Kidney (tissue), 14 donors: ENCODE data around the gene DNAL4. TPM values are rescaled to one million over a fixed set of nuclear protein-coding genes. Genes with fewer than 3 reads are reported as not detected.
A peak's percentile ranks its signal among the peaks of the same experiment; 100 is the strongest.

Source experiments
- DNase-seq, 5 donors: peaks; one replicate each; pipeline ENCODE4 v3.0.0-alpha.2; 2013 to 2020
- FAIRE-seq: peaks from 2 replicates; lab custom pipeline; 2012; peaks lifted over from hg19 to GRCh38; lab: Jason Lieb, UNC
- H3K27ac ChIP-seq, 2 donors: one replicate each; pipeline ENCODE4 v1.7.0; 2013; ENCODE audit warnings: low read depth in 2 of 2, low read length in 2 of 2, inconsistent platforms in 1 of 2
- H3K27me3 ChIP-seq: one replicate; pipeline ENCODE4 v1.7.1; 2013; ENCODE audit warnings: low read length, inconsistent platforms; ENCODE audit not compliant: control insufficient read depth, insufficient read depth
- H3K36me3 ChIP-seq, 3 donors: one replicate each; pipeline versions ENCODE4 v1.7.0 to v1.7.1; 2013; ENCODE audit warnings: low read length in 3 of 3, control low read depth in 1 of 3, inconsistent platforms in 1 of 3; ENCODE audit not compliant: insufficient read depth in 3 of 3, control insufficient read depth in 2 of 3
- H3K4me1 ChIP-seq, 3 donors: one replicate each; pipeline versions ENCODE4 v1.7.0 to v1.7.1; 2013; ENCODE audit warnings: low read length in 3 of 3, inconsistent platforms in 1 of 3, low read depth in 1 of 3; ENCODE audit not compliant: control insufficient read depth in 2 of 3, insufficient read depth in 2 of 3
- H3K4me3 ChIP-seq, 3 donors: one replicate each; pipeline versions ENCODE4 v1.7.0 to v1.8.1; 2013; ENCODE audit warnings: low read length in 3 of 3, control low read depth in 1 of 3, inconsistent platforms in 1 of 3
- H3K9ac ChIP-seq, 3 donors: one replicate each; pipeline versions ENCODE4 v1.7.0 to v1.7.1; 2013; ENCODE audit warnings: low read length in 3 of 3, control low read depth in 1 of 3, inconsistent platforms in 1 of 3
- H3K9me3 ChIP-seq, 3 donors: one replicate each; pipeline versions ENCODE4 v1.7.0 to v1.7.1; 2013; ENCODE audit warnings: low read length in 3 of 3, control low read depth in 1 of 3, inconsistent platforms in 1 of 3; ENCODE audit not compliant: control insufficient read depth in 2 of 3, insufficient read depth in 1 of 3
- intact Hi-C: fragments of 100-400 bp; cut with DNase I; formaldehyde crosslinking; loops from one replicate; pipeline ENCODE4 v1.11.1; 2022
- polyA plus RNA-seq: library from polyadenylated mRNA; stranded (reverse); fragments of 350-450 nt; fragmentation: Illumina TruSeq; extraction: RNeasy Lipid Tissue Mini Kit (QIAGEN cat#74804); gene quantifications from one replicate; pipeline ENCODE4 v1.2.3, GENCODE V29; 2014; ENCODE audit warnings: low read depth, low replicate concordance; ENCODE audit not compliant: insufficient read depth
- total RNA-seq: library from RNA; stranded (reverse); fragmentation: NEBNext Ultra II Directional; extraction: Animal tissue kit (Norgen Biotek cat#: 25700); gene quantifications from one replicate; pipeline ENCODE4 v1.2.1, GENCODE V29; 2021
- TF ChIP-seq, protein P1 (sequence below): IDR thresholded peaks from 3 replicates; pipeline ENCODE4 v1.5.1; 2012; ENCODE audit warnings: mild to moderate bottlenecking, moderate library complexity, borderline replicate concordance; ENCODE audit not compliant: insufficient read depth; ENCODE audit errors: extremely low read depth
- donor health status: control.
- donor health status: control.
- donor health status: control.
- donor health status: control.
- donor health status: control.
- donor health status: DM: yes; HTN: yes; CAD: no.
- donor health status: Normal renal cell carcinoma (clear cell type).

DNAL4 gene
- total and polyA plus RNA-seq, 2 donors from 2014 or later, result 26.5 to 39.7 TPM

DNA sequence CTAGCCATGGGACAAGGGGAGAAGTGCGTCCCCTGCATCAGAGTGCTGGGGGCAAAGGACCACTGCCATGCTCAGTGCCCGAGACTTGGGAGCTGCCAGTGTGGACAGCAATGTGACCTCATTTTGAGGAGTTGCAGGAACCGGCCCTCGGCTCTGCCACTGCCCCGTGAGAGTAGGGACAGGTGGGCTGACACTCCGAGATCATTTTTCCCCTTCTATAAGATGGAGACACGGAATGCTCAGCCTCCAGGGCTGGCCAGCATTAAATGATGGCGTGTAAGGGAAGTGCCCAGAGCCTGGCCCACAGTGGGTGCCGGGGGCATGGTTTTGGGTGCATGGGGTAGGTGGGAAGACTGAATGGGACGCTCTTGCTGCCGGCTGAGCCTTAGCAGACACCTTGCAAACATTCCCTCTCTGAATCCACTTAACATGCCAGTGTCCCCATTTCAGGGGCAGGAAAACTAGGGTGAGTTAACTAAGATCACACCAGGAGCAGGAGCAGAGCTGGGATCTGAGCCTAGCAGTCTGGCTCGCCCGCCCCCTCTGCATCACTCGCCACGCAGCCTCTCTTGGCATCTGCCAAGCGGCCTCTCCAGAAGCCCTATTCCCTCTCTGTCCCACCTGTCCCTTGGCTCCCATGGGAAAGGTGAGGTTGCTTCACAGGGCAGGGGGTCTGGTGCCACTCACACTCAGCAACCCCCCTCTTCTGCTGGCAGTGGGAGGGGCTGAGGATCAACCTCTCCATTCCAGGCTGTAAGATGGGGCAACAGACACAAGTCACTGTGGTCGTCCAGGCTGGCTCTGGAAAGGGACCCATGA is 36.3 kb upstream of the DNAL4 start:
- FAIRE-seq (no peak), DNase-seq (peak in 1 of 5 donors; percentile 20)
- no peaks in the 10 kb centered on the region for H3K36me3 ChIP-seq
- H3K9me3 ChIP-seq, result peaks cover 0 to 7% (median 0%) of the 10 kb centered on the region in 3 donors
- no peak overlapping the region for H3K4me3 ChIP-seq
- no peaks in the 10 kb centered on the region for H3K4me1 ChIP-seq
- intact Hi-C loops, result no loop called here
- TF ChIP-seq, protein P1, sequence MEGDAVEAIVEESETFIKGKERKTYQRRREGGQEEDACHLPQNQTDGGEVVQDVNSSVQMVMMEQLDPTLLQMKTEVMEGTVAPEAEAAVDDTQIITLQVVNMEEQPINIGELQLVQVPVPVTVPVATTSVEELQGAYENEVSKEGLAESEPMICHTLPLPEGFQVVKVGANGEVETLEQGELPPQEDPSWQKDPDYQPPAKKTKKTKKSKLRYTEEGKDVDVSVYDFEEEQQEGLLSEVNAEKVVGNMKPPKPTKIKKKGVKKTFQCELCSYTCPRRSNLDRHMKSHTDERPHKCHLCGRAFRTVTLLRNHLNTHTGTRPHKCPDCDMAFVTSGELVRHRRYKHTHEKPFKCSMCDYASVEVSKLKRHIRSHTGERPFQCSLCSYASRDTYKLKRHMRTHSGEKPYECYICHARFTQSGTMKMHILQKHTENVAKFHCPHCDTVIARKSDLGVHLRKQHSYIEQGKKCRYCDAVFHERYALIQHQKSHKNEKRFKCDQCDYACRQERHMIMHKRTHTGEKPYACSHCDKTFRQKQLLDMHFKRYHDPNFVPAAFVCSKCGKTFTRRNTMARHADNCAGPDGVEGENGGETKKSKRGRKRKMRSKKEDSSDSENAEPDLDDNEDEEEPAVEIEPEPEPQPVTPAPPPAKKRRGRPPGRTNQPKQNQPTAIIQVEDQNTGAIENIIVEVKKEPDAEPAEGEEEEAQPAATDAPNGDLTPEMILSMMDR, result no peak
- no peaks in the 10 kb centered on the region for H3K27me3 ChIP-seq
- no peak overlapping the region for H3K9ac ChIP-seq
- no peak overlapping the region for H3K27ac ChIP-seq

DNA sequence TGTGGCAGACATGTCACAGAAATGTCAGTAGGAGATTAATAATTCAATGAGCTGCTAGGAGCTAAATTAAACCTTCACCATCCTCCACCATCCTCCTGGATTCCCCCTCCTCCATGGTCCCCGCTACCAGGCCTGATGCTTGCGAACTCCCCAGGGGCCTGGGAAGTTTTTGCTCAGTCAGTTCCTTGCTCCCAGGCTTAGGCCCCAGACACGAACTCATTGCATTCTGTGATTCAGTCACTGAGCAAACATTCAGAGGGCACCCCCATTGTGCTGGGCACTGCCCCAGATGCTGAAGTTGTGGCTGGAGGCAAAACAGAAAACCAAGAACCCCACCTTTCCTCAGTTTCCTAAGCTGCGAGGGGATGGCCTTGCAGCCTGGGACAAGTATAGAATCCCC is 35.5 kb upstream of the DNAL4 start:
- H3K36me3 ChIP-seq, result no peaks in the 10 kb centered on the region
- H3K9ac ChIP-seq, result no peak overlapping the region
- intact Hi-C loops, result no loop called here
- no peak overlapping the region for H3K27ac ChIP-seq
- H3K4me3 ChIP-seq, result no peak overlapping the region
- H3K27me3 ChIP-seq, result no peaks in the 10 kb centered on the region
- DNase-seq, result no peak
- TF ChIP-seq, protein P1, result no peak
- peaks cover 0 to 7% (median 0%) of the 10 kb centered on the region in 3 donors for H3K9me3 ChIP-seq
- FAIRE-seq, result no peak
- H3K4me1 ChIP-seq, result no peaks in the 10 kb centered on the region

DNA sequence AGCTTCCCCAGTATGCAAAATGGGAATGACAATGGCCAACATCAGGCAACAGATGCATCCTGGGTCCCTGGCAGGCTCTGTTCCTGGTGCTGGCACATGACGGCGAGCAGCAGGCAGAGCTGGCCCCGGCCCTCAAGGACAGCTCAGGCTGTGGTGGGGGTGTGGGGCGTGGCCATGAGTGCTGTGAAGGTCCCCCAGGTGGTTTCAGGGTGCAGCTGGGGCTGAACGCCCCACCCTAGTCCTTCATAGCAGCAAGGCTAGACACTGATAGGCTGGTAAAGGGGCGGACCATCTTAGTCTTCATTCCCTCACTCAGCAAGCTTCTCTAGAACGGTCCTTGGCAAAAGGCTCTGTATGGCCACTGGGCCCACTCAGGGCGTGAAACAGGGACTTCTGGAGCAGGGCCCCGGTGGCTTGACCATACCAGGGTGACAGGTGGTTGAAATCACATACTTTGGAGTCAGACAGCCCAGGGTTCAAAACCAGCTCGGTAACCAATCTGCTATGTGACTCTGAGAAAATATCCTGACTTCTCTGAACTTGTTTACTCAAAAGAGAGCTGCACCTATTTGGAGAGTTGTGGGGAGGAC is 34.8 kb upstream of the DNAL4 start:
- Histone ChIP-seq H3K4me3 (no peak overlapping the region), H3K27me3 (no peaks in the 10 kb centered on the region), H3K9me3 (peaks cover 0 to 7% (median 0%) of the 10 kb centered on the region in 3 donors), H3K36me3 (no peaks in the 10 kb centered on the region), H3K4me1 (no peaks in the 10 kb centered on the region), H3K9ac (no peak overlapping the region), H3K27ac (no peak overlapping the region)
- DNase-seq (no peak), FAIRE-seq (no peak)
- intact Hi-C loops, result no loop called here
- TF ChIP-seq, protein P1, result no peak
